ENCODE results near the gene PCDH19.
A peak's percentile ranks its signal among the peaks of the same experiment; 100 is the strongest.
"Not testable (repeated sequence)": the region's sequence is repeated elsewhere in the genome, so short reads cannot be mapped to it uniquely, and the experiment has no call there.

The PCDH19 gene, protein sequence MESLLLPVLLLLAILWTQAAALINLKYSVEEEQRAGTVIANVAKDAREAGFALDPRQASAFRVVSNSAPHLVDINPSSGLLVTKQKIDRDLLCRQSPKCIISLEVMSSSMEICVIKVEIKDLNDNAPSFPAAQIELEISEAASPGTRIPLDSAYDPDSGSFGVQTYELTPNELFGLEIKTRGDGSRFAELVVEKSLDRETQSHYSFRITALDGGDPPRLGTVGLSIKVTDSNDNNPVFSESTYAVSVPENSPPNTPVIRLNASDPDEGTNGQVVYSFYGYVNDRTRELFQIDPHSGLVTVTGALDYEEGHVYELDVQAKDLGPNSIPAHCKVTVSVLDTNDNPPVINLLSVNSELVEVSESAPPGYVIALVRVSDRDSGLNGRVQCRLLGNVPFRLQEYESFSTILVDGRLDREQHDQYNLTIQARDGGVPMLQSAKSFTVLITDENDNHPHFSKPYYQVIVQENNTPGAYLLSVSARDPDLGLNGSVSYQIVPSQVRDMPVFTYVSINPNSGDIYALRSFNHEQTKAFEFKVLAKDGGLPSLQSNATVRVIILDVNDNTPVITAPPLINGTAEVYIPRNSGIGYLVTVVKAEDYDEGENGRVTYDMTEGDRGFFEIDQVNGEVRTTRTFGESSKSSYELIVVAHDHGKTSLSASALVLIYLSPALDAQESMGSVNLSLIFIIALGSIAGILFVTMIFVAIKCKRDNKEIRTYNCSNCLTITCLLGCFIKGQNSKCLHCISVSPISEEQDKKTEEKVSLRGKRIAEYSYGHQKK (N-terminal part only)

DNA sequence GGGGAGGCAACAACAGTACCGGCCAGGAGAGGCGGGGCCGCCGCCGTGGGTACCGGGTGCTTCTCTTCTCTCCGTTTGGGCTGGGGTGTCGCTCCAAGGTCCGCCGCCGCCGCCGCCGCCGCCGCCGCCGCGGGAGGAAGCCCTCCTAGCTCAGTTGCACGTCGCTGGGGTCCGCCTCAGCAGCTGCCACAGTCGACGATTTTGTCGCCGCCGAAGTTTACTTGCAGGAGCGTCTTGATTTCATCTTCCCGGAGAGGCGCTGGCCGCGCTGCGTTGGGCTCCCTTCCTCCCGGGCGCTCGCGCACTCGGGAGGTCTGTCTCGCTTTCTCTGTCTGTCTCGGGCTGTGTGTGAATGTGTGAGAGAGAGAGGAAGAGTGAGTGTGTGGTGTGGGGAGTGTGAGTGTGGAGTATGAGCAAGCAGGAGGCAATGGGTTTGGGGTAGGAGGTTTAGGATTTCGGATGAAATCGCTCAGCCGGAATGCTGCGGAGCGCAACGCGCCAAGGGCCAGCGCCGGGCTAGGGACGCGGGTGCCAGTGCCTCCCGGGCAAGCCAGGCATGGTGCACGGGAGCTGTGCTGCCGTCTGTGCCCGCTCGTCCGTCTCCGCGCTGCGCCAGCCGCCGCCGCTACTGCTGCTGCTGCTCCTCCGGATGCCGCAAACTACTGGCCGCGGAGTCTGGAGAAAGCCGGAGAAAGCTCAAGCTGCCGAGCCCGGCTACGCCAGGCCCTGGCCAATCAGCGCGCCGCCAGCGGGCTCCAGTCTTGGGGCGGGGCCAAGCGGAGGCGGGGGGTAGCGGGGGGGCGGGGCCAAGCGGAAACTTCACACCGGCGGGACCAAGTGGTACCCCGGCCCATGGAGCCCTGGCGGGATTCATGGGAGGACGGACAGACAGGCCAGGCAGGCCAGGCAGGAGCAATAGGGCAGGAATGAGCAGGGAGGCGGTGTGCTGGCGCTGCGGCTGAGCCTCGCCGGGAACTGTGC lies at the start of gene PCDH19:
Gene PCDH19, minus strand, starts transcription at position 664 of the 981 bp plus-strand sequence. CDS start 1,676 bp downstream, outside the sequence.
- DNase-seq = peak in 47 of 51 donors; percentile 2 to 72 (median 32)

GRCh38 chrX:100449696-100450608 lies 39.9 kb upstream of the PCDH19 start:
- peak in 5 of 51 donors; percentile 0 to 2 (median 0) for DNase-seq

DNA sequence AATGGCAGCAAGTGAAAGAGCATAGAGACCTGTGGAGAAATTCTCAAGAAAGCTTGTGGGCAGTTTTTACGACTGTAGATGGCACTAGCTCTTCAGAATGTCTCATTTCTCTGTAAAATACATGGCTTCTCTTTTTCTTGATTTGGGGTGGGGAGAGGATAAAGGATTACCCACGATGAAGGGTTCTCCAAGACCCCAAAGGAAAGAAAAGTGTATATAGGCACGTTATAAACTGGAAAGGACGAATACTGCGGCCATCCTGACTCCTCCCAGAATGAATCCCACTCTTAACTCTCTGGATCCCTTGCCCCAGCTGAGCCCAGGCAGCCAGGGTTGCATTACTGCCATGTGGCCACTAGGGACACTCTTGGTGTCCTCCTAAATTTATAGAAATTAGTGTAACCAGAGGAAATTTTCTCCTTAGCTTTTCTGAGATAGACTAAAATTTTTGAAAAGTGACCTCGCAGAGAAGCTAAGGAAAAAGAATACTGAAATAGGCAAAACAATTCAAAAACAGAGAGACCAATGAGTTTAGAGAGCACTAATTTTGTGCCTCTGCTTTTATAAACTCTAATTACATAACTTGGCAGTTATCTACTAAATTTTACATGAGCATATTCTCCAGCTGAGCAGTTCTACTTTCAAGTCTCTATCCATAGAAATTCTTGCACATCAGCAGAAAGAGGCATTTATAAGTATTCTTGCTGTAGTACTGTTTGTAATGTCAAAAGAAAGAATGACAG lies 37.8 kb upstream of the PCDH19 start:
- peak in 26 of 51 donors; percentile 0 to 36 (median 4) for DNase-seq

DNA sequence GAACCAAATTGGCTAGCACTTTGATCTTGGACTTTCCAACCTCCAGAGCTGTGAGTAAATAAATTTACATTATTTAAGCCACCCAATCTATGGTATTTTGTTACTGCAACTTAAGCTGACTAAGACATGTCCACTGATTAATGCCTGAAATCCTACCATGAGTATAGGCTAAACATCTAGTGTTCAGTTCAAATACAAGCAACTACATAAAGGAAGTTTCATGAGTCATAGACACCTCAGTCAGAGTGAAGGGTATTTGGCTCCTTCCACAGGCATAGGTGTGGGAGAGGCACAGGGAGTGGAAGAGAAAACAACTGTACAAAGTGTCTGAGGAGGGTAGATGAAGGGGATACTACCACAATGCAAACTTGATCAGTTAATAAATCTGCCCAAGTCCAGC lies 35.5 kb upstream of the PCDH19 start:
- DNase-seq = no peak

GRCh38 chrX:100441321-100441720 lies 31.2 kb upstream of the PCDH19 start:
- DNase-seq = not testable (repeated sequence)

GRCh38 chrX:100440006-100440405 lies 29.9 kb upstream of the PCDH19 start:
- DNase-seq = no peak

- no peak for DNase-seq
These were observed 25.7 kb upstream of the PCDH19 start for GRCh38 chrX:100435726-100436125.

DNA sequence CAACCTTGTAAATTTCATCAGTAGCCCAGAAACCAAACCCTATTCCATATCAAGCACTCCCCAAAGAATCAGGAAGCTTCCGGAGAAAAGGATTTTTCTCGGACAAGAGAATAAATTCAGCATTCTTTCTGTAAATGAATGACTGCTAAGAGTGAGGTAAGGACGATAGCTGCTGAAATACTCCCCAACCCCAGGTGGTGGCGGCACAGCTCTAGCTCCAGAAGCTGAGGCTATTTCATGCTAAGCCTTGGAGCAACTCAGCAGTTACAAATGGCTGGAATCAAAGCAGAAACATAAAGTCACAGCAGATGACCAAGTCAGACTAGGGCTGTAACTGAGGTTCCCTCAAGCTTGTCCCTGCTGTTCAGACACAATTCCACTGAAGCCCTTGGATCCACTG lies 13.9 kb upstream of the PCDH19 start:
- no peak for DNase-seq

DNA sequence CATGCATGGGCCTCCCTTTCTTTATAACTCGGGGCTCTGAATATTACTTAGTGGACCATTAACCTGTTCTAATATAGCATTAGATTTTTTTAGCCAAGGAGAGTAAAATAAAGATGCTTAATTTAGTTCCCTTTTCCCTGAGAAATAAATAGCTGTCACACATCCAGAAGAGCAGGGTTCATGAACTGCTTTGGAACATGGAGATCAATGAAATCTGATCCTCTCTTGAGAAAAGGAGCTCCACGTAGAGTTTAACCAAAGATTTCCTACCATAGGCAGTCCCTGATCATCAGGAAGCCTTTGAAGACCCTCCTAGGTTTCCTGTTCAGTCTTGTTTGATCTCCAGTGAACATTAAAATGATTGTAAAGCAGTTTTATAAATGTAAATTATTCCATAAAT lies 8.5 kb upstream of the PCDH19 start:
- DNase-seq = no peak

DNA sequence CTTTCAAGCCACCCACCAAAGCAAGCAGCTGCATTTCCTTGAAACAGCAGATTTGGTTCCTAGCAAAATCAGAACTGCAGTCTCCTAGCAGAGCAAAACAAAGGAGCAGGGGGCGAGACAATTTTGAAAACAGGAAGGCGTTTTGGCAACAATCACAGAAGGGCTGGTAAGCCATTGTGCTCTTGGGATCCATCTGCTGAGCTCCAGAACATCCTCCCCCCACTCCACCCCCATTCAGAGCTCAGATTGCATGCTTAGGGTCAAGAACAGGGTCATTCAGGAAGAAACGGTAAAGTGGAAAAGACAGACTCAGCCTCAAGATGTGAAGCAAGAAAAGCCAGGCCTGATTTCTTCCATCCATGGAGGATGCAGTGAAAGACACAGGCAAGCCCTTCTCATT lies 7.6 kb upstream of the PCDH19 start:
- no peak for DNase-seq

DNA sequence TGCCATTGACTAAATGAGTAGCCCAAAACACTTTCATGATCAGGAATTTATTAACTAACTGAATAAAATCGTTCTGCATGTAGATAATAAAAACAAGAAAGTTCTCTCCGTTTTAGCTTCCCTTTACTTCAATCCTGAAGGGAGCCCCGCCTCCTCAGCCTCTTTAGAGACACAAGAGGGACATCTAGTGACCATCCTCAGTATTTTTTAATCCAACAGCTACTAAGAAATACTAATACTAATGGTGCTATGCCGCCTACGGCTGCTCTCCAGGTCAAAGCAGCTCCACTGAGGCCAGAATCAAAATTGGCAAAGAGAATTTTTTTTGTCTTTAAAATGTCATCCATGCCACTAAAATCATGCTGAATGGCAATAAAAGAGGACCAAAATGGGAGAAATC lies 3.2 kb upstream of the PCDH19 start:
- DNase-seq = peak in 15 of 51 donors; percentile 1 to 38 (median 13)

- DNase-seq = no peak
These were observed 2.0 kb upstream of the PCDH19 start for GRCh38 chrX:100411802-100412715.

- DNase-seq = peak in 6 of 51 donors; percentile 1 to 23 (median 7)
These were observed 1.1 kb upstream of the PCDH19 start for GRCh38 chrX:100410901-100411801.

DNA sequence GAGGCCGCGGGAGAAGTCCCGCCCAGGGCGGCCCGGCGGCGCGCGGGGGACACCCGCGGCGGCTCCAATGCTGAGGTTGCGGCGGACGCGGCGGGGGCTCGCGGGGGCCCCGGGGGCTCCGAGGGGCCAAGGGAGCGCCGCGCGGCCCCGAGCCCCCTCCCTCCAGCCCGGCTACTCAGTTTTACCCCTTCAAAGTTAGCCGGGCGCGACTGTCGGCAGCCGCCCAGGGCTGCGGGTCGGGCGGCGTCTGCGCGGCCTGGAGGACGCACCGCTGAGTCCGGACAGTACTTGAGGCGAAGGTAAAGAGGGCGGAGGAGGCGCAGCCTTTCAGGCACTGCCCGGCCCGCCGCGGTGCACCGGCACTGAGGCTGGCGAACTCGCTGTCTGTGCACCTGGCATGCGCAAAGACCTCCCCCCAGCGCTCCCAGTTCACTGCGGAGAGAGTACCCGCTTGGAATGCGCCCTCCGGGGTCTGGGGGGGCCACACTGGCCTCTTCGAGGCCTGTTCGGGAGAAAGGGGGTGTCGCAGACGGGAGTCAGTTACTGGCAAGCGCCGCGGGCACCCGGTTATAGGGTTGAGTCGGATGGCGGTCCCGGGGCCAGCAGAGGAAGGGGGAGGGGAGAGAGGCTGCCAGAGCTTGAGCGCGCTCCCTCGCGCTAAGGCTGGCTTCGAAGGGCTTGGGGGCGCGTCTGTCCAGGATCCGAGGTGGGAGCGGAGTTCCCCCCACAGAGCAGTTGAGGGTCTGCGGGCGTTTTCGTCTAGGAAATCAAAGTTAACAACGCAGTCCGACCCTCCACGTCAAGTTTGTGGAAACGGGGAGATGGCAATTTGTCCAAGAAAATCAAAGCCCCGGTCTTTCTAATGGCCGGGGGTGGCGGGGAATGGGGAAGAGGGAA lies 1.1 kb downstream of the PCDH19 start:
- DNase-seq = peak in 3 of 51 donors; percentile 1 to 2 (median 1)

- peak in 1 of 51 donors; percentile 1 for DNase-seq
These were observed 2.0 kb downstream of the PCDH19 start for GRCh38 chrX:100407784-100408712.

Measured in hypothalamus (tissue), 51 donors.